Stimulated activated CD8-positive, alpha-beta memory T cell treated with anti-CD3 and anti-CD28 coated beads, Interleukin-12 subunit alpha, Interleukin-12 subunit beta, amount 100 ng/mL, for 1 hour (primary cell): ENCODE measurements around the gene KDM5C.
"Not testable (repeated sequence)": the region's sequence is repeated elsewhere in the genome, so short reads cannot be mapped to it uniquely, and the experiment has no call there.

Source experiments
- DNase-seq: peaks from one replicate; pipeline ENCODE4 v3.0.0-alpha.2; 2020; ENCODE audit warnings: low read depth

The KDM5C gene

DNA sequence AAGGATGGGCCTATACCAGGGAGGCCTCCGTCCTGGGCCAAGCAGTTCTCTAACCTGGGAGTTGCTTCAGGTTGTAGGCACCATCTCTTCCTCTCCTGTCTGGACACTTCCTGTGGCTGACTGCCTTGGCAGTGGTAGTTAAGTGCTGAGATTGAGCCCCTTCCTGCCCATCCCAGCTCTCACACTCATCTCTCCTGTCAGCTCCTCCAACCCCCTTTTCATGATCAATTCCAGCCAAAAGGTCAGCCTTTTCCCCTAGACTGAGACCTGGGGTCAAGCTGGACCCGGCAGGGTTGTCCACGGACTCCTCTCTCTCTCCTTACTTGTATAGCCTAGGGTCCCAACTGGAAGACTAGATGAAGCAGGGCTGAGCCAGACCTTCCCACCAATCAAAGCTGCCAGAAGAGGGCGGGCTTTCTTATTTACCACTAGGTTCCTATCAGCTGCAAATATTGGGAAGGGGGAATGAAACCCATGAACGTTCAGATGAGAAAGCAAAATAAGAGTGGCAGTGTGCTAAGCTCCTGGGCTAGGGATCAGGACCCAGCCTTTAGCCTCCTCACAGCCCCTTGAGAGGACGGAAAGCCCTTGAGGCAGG is 34.5 kb downstream of the KDM5C start:
- DNase-seq = no peak

- no peak for DNase-seq
These were observed 36.2 kb downstream of the KDM5C start for GRCh38 chrX:53188763-53189162.

DNA sequence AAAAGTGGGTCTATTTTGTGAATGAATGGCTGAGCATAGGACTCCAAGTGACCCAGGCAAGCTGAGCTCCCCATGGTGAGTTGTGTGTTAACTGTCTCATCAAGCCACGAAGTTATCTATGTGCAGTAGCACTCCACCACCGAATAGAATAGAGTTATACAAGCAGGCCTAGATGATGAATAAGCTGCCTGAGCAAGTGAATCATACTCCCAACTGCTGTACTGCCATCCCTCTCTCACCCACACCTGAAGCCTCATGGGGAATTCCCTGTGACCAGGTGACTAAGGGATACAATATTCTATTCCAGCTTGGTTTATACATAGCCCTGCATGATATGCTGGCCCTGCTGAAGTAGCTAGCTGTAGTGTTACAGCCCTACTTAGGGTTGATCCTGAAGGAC is 38.7 kb downstream of the KDM5C start:
- DNase-seq = no peak

GRCh38 chrX:53184836-53185235 is 40.2 kb downstream of the KDM5C start:
- DNase-seq = no peak

GRCh38 chrX:53171356-53171755 is 53.7 kb downstream of the KDM5C start:
- DNase-seq = no peak

DNA sequence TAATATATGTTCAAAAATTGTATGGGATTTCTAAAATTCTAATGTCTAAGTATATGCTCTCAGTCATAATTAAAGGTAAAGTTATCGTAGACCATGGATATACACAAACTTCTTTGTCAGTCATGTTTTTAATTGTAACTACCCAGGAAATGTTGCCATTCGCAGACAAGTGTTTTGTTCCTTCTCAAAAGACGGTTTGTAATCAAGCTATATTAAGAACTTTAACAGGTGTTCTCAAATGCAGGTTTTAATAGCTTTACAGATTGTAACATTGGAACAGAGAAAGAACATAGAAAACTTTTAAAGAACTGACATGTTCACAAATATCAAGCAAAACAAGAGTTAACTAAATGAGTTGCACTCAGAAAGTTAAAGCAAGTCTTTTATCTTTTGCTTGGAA is 58.9 kb downstream of the KDM5C start:
- DNase-seq = no peak

DNA sequence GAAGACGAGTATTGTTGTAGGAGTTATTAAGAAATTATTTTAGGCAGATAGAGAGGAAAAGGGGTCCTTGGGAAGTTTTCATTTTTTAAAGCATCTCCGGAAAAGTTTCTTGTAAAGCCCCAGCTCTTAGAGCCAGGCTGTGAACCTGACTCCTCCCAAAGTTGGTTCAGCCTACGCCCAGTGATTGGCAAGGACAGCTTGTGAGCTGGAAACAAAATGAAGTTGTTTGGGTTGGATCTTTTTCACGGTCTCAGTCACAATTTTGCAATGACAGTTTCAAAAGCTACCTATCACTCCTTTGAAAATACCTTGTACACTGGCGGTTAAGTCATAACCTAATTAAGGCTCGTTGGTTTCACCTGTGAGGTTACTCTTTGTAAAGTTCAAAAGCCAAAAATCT is 60.4 kb downstream of the KDM5C start:
- DNase-seq = not testable (repeated sequence)

DNA sequence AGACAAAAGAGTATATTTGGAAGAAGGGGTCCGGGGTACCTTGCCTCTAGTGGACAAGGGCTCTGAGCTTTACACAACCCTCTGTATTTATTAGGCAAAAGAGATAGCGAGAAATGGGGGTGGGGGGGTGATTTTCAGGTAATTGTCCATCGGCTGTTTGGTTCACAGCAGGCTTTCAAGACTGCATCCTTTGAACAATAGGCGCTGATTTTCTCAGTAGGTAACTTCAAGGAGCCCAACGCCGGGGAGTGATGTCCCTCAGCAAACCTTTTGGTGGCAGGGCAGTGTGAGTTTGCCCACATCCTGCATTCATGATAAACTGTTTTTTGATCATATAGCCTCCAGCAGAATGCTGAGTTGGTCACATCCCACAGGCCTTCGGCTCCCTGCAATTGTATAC is 61.6 kb downstream of the KDM5C start:
- DNase-seq = no peak

GRCh38 chrX:53160297-53160983 is 64.6 kb downstream of the KDM5C start:
- no peak for DNase-seq

DNA sequence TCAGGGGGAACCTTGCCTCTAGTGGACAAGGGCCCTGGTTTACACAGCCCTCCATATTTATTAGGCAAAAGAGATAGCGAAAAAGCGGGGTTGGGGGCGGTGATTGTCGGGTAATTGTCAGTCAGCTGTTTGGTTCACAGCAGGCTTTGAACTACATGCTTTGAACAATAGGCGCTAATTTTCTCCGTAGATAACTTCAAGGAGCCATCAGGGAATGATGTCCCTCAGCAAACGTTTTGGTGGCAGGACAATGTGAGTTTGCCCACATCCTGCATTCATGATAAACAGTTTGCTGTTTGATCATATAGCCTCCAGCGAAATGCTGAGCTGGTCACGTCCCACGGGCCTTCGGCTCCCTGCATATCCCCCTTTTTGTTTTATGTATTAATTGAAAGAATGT is 65.8 kb downstream of the KDM5C start:
- no peak for DNase-seq

DNA sequence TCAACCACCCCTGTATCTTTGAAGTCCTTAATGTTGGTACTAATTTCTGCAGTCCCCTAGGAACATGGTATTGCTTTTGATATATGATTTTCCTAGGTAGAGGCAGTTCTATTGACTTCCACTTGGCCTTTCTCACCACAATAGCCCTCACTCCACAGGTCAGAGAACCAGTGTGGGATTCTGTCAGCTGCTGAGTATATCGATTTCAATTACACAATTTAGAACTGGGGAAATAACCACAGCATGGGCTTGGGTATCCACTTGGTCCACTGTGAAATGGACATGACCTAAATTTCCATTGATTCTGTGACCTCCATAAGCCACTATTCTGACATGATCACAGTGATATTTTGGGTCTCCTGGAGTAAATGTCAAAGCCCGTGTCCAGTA is 68.8 kb downstream of the KDM5C start:
- no peak for DNase-seq

- DNase-seq = no peak
These were observed 69.3 kb downstream of the KDM5C start for GRCh38 chrX:53155512-53156206.

- DNase-seq = no peak
These were observed 71.4 kb downstream of the KDM5C start for GRCh38 chrX:53153581-53153980.
